GM12878 (cell line): ENCODE data around the gene IL19. TPM values are rescaled to one million over a fixed set of nuclear protein-coding genes. Genes with fewer than 3 reads are reported as not detected.

Experiments used
- CEBPB ChIP-seq, 2 experiments: fragments of 150-350 bp in 1 of 2; IDR thresholded peaks; 2 replicates each; pipeline ENCODE4 v1.6.1; 2012 to 2014; ENCODE audit warnings: low read depth in 2 of 2, low read length in 2 of 2, borderline replicate concordance in 1 of 2, inconsistent platforms in 1 of 2
- NKRF ChIP-seq: fragments of 450-650 bp; conservative IDR thresholded peaks from 2 replicates; pipeline ENCODE4 v1.6.1; 2017; ENCODE audit warnings: mild to moderate bottlenecking, moderate library complexity
- PKNOX1 ChIP-seq: fragments of 450-650 bp; IDR thresholded peaks from 2 replicates; pipeline ENCODE4 v1.6.1; 2016; ENCODE audit warnings: mild to moderate bottlenecking
- SREBF1 ChIP-seq: IDR thresholded peaks from 2 replicates; pipeline ENCODE4 v1.6.1; 2012; ENCODE audit warnings: mild to moderate bottlenecking, low read length
- ZNF592 ChIP-seq: fragments of 450-650 bp; IDR thresholded peaks from 2 replicates; pipeline ENCODE4 v1.6.1; 2017; ENCODE audit warnings: mild to moderate bottlenecking, moderate library complexity
- polyA plus RNA-seq, 11 experiments: library from polyadenylated mRNA; depleted of rRNA in 4 of 11; unstranded in 6 of 11; stranded (reverse) in 5 of 11; fragments of >200 nt; fragmentation: Nextera tagmentation in 4 of 11; fragmentation: Illumina TruSeq in 1 of 11; extraction: Ambion mirVana in 4 of 11; extraction: Trizol in 1 of 11; gene quantifications; 1 replicate in 1 of 11; 2 replicates in 10 of 11; pipeline versions ENCODE4 v1.2.1 to v1.2.3, GENCODE V29; 2011 to 2016; ENCODE audit warnings: inconsistent platforms in 2 of 11, missing spikeins in 2 of 11, low read depth in 1 of 11
- total RNA-seq, 4 experiments: library from RNA; depleted of rRNA in 3 of 4; stranded (reverse); fragments of >200 nt in 3 of 4; fragmentation: Illumina TruSeq in 1 of 4; extraction: Trizol in 1 of 4; gene quantifications; 2 replicates each; pipeline versions ENCODE4 v1.2.1 to v1.2.3, GENCODE V29; 2013 to 2021
- TF ChIP-seq, protein P1 (sequence below): fragments of 450-650 bp; formaldehyde crosslinking; IDR thresholded peaks from 2 replicates; pipeline ENCODE4 v1.4.0; 2020; ENCODE audit warnings: mild to moderate bottlenecking, moderate library complexity

Gene IL19
- total and polyA plus RNA-seq, 10 of the 15 experiments (the other 5 are each of a cell fraction or from before 2014, with no cell fraction given) = 0.10 to 0.73 (median 0.28) TPM; not detected in 6

GRCh38 chr1:206814716-206815341 is 44.3 kb downstream of the IL19 start (continued):
- TF ChIP-seq, protein P1, sequence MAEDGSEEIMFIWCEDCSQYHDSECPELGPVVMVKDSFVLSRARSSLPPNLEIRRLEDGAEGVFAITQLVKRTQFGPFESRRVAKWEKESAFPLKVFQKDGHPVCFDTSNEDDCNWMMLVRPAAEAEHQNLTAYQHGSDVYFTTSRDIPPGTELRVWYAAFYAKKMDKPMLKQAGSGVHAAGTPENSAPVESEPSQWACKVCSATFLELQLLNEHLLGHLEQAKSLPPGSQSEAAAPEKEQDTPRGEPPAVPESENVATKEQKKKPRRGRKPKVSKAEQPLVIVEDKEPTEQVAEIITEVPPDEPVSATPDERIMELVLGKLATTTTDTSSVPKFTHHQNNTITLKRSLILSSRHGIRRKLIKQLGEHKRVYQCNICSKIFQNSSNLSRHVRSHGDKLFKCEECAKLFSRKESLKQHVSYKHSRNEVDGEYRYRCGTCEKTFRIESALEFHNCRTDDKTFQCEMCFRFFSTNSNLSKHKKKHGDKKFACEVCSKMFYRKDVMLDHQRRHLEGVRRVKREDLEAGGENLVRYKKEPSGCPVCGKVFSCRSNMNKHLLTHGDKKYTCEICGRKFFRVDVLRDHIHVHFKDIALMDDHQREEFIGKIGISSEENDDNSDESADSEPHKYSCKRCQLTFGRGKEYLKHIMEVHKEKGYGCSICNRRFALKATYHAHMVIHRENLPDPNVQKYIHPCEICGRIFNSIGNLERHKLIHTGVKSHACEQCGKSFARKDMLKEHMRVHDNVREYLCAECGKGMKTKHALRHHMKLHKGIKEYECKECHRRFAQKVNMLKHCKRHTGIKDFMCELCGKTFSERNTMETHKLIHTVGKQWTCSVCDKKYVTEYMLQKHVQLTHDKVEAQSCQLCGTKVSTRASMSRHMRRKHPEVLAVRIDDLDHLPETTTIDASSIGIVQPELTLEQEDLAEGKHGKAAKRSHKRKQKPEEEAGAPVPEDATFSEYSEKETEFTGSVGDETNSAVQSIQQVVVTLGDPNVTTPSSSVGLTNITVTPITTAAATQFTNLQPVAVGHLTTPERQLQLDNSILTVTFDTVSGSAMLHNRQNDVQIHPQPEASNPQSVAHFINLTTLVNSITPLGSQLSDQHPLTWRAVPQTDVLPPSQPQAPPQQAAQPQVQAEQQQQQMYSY = no peak
- no peak for TF ChIP-seq SREBF1
- no peak for TF ChIP-seq CEBPB (IDR thresholded peaks at IDR 0.05; ENCODE audit: borderline replicate concordance in 1 of 2, low read depth in 2 of 2, low read length in 2 of 2)
- no peak for TF ChIP-seq PKNOX1
- TF ChIP-seq ZNF592 = no peak
- no peak for TF ChIP-seq NKRF
